HepG2 (cell line): ENCODE results near the gene SLCO2B1. TPM values are rescaled to one million over a fixed set of nuclear protein-coding genes. Genes with fewer than 3 reads are reported as not detected.

Source experiments
- BHLHE40 ChIP-seq: IDR thresholded peaks from 2 replicates; pipeline ENCODE4 v1.6.1; 2011; ENCODE audit warnings: low read length, improper control_type of control experiment
- CBX5 ChIP-seq: sonication (generic); formaldehyde crosslinking; IDR thresholded peaks from 2 replicates; pipeline ENCODE4 v1.4.0; 2020; ENCODE audit warnings: missing genetic modification reagents, borderline replicate concordance
- CREB1 ChIP-seq, 2 experiments: fragments of 450-650 bp in 1 of 2; IDR thresholded peaks; 2 replicates each; pipeline ENCODE4 v1.6.1; 2016 to 2017; ENCODE audit warnings: control low read depth in 1 of 2, mild to moderate bottlenecking in 1 of 2, missing compliant biosample characterization in 1 of 2, missing genetic modification characterization in 1 of 2
- DMAP1 ChIP-seq: IDR thresholded peaks from 2 replicates; pipeline ENCODE4 v1.6.1; 2016
- KAT8 ChIP-seq: IDR thresholded peaks from 2 replicates; pipeline ENCODE4 v1.6.1; 2016; ENCODE audit warnings: missing genetic modification reagents, missing compliant biosample characterization
- MED1 ChIP-seq: sonication (generic); formaldehyde crosslinking; IDR thresholded peaks from 2 replicates; pipeline ENCODE4 v1.4.0; 2020; ENCODE audit warnings: missing genetic modification reagents
- MEF2D ChIP-seq: sonication (generic); formaldehyde crosslinking; IDR thresholded peaks from 2 replicates; pipeline ENCODE4 v1.5.1; 2020; ENCODE audit warnings: mild to moderate bottlenecking, missing genetic modification reagents
- NCOA2 ChIP-seq: sonication (generic); formaldehyde crosslinking; IDR thresholded peaks from 2 replicates; pipeline ENCODE4 v1.8.0; 2022; ENCODE audit warnings: inconsistent platforms
- RARG ChIP-seq: sonication (generic); formaldehyde crosslinking; IDR thresholded peaks from 2 replicates; pipeline ENCODE4 v1.4.0; 2020; ENCODE audit warnings: low read depth, mild to moderate bottlenecking, missing genetic modification reagents
- SNAPC4 ChIP-seq: sonication (generic); formaldehyde crosslinking; IDR thresholded peaks from 2 replicates; pipeline ENCODE4 v1.4.0; 2020; ENCODE audit warnings: mild to moderate bottlenecking, missing genetic modification reagents
- SRF ChIP-seq: IDR thresholded peaks from 2 replicates; pipeline ENCODE4 v1.6.1; 2011; ENCODE audit warnings: mild to moderate bottlenecking, low read depth, low read length, moderate library complexity
- TFE3 ChIP-seq: IDR thresholded peaks from 2 replicates; pipeline ENCODE4 v1.6.1; 2016
- TOPORS ChIP-seq: sonication (generic); formaldehyde crosslinking; IDR thresholded peaks from 2 replicates; pipeline ENCODE4 v1.8.0; 2023; ENCODE audit warnings: mild to moderate bottlenecking, missing genetic modification reagents
- YEATS2 ChIP-seq: sonication (generic); formaldehyde crosslinking; IDR thresholded peaks from 2 replicates; pipeline ENCODE4 v1.4.0; 2020; ENCODE audit warnings: missing genetic modification reagents, borderline replicate concordance
- ZMAT5 ChIP-seq: sonication (generic); formaldehyde crosslinking; IDR thresholded peaks from 2 replicates; pipeline ENCODE4 v1.5.0; 2020; ENCODE audit warnings: mild to moderate bottlenecking, low read depth, missing genetic modification reagents, borderline replicate concordance
- ZMYM4 ChIP-seq: sonication (generic); formaldehyde crosslinking; IDR thresholded peaks from 2 replicates; pipeline ENCODE4 v1.8.1; 2023; ENCODE audit warnings: mild to moderate bottlenecking, missing genetic modification reagents
- ZNF17 ChIP-seq: sonication (generic); formaldehyde crosslinking; IDR thresholded peaks from 2 replicates; pipeline ENCODE4 v1.5.0; 2020; ENCODE audit warnings: mild to moderate bottlenecking, missing genetic modification reagents
- ZNF282 ChIP-seq: fragments of 450-650 bp; IDR thresholded peaks from 2 replicates; pipeline ENCODE4 v1.6.1; 2018; ENCODE audit not compliant: partially characterized antibody
- ZNF556 ChIP-seq: sonication (generic); formaldehyde crosslinking; IDR thresholded peaks from 2 replicates; pipeline ENCODE4 v1.4.0; 2020; ENCODE audit warnings: mild to moderate bottlenecking, missing genetic modification reagents, borderline replicate concordance
- ZNF576 ChIP-seq: sonication (generic); formaldehyde crosslinking; IDR thresholded peaks from 2 replicates; pipeline ENCODE4 v1.4.0; 2020; ENCODE audit warnings: mild to moderate bottlenecking, missing genetic modification reagents
- ZNF704 ChIP-seq: sonication (generic); formaldehyde crosslinking; IDR thresholded peaks from 2 replicates; pipeline ENCODE4 v1.8.1; 2023; ENCODE audit warnings: mild to moderate bottlenecking, inconsistent platforms, moderate library complexity, missing genetic modification reagents, borderline replicate concordance
- ZNF772 ChIP-seq: sonication (generic); formaldehyde crosslinking; IDR thresholded peaks from 2 replicates; pipeline ENCODE4 v1.5.0; 2020; ENCODE audit warnings: mild to moderate bottlenecking, missing genetic modification reagents
- polyA plus RNA-seq, 8 experiments: library from polyadenylated mRNA; depleted of rRNA in 3 of 8; stranded (reverse) in 7 of 8; unstranded in 1 of 8; fragments of >200 nt; fragmentation: Illumina TruSeq in 4 of 8; extraction: Trizol in 4 of 8; gene quantifications; 2 replicates each; pipeline versions ENCODE4 v1.2.1 to v1.2.3, GENCODE V29; 2011 to 2016; ENCODE audit warnings: low read depth in 4 of 8, missing spikeins in 1 of 8, mixed read lengths in 1 of 8; ENCODE audit not compliant: insufficient read depth in 1 of 8
- total RNA-seq, 5 experiments: library from RNA; depleted of rRNA; stranded (reverse); fragments of >200 nt; fragmentation: Illumina TruSeq; extraction: Trizol; gene quantifications; 2 replicates each; pipeline ENCODE4 v1.2.3, GENCODE V29; 2016; ENCODE audit warnings: low read depth in 1 of 5

Gene SLCO2B1
- total and polyA plus RNA-seq, 2 of the 13 experiments (the other 11 are each of a cell fraction or from before 2014, with no cell fraction given), result 15.3 to 19.8 TPM

GRCh38 chr11:75155570-75156422 lies 4.9 kb downstream of the SLCO2B1 start (continued):
- TF ChIP-seq ZNF576 (no peak), ZNF17 (CRISPR knock-in tag) (no peak), ZMAT5 (no peak), ZNF772 (CRISPR knock-in tag) (peak; percentile 76), KAT8 (CRISPR knock-in tag) (peak; percentile 57; the same call in 1 of the 2 replicates), MED1 (CRISPR knock-in tag) (peak; percentile 91), NCOA2 (CRISPR knock-in tag) (peak; percentile 91), ZNF556 (CRISPR knock-in tag) (no peak), MEF2D (CRISPR knock-in tag) (peak; percentile 58), SNAPC4 (CRISPR knock-in tag) (no peak), BHLHE40 (no peak), ZNF704 (CRISPR knock-in tag) (0 out of 2 replicates have a peak, but pooled peaks have one; percentile 32), CREB1 (IDR thresholded peaks at IDR 0.05) (no peak), CREB1 (CRISPR knock-in tag; IDR thresholded peaks at IDR 0.05) (peak; percentile 72), DMAP1 (CRISPR knock-in tag) (0 out of 2 replicates have a peak, but pooled peaks have one; percentile 21), YEATS2 (CRISPR knock-in tag) (peak; percentile 44; the same call in 1 of the 2 replicates), ZMYM4 (CRISPR knock-in tag) (peak; percentile 40), TOPORS (CRISPR knock-in tag) (no peak), TFE3 (CRISPR knock-in tag) (peak; percentile 60; the same call in 1 of the 2 replicates), CBX5 (CRISPR knock-in tag) (peak; percentile 29; the same call in 1 of the 2 replicates), RARG (CRISPR knock-in tag) (no peak), SRF (0 out of 2 replicates have a peak, but pooled peaks have one; percentile 13), ZNF282 (no peak)
